GM21360 (cell line): Measurements from ENCODE around the gene DHCR24.

Experiments
- ATAC-seq: cut with Tn5 transposase; IDR thresholded peaks from one replicate; pipeline ENCODE4 v1.9.1; 2021; ENCODE audit warnings: mild to moderate bottlenecking, moderate library complexity; ENCODE audit not compliant: unreplicated experiment

DHCR24 gene

DNA sequence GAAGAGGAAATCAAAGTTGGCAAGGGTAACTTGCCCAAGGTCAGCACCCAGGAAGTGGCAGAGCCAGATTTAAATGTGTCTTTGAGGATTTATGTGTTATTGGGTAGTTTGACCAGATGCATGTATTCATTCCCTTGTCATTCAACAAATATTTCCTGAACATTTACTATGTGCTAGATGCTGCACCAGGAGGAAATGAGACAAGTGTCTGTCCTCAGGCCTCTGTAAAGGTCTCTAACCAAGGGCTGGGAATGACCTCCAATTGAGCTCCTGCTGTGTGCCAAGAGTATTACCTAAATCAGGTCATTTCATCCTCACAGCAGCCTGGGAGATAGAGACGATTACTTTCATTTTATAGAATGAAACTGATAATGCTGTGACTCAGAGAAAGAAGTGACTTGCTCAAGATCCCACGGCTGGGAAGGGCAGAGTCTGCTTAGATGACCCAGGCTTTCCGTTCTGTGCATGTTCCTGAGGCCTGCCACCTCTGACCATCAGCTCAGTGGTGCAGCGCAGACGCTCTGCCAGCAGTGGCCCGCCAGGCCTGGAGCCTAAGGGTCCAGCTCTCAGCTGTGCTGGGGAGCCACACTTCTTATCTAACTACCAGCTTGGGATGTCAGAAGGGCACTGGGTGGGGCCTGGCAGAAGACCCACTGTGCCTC, 82.4 kb downstream of the DHCR24 start:
- ATAC-seq: no peak

DNA sequence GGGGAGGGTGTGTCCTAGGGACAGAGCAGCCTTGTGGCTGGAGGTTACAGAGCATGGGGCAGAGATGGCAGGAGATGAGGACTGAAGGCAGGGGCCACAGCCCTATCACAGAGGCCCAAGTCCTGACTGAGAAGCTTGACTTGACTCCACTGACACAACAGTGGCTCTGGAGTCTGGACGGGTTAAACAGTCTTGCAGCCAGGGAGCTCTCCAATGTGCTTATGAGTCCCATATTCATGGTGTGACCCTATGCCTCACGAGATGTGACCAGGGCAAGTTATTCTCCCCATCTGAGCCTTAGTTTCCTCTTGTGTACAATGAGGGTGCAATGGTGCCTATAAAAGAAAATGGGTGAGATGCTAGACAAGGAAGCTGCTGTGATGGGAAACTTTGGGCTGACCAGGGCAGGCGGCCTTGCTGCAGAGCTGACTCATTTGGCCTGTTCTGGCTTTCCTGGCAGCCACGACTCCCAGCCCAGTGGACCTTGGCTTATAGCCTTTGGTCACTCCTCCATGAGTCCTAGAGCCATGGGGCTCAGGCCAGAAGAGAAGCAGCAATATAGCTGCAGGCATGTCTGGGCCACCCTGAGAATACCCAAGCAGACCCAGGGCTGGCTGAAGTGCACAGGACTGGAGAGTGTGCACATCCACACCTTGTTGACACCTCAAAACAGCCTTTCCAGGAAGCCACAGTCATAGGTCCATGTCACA, 83.1 kb downstream of the DHCR24 start:
- no peak for ATAC-seq

DNA sequence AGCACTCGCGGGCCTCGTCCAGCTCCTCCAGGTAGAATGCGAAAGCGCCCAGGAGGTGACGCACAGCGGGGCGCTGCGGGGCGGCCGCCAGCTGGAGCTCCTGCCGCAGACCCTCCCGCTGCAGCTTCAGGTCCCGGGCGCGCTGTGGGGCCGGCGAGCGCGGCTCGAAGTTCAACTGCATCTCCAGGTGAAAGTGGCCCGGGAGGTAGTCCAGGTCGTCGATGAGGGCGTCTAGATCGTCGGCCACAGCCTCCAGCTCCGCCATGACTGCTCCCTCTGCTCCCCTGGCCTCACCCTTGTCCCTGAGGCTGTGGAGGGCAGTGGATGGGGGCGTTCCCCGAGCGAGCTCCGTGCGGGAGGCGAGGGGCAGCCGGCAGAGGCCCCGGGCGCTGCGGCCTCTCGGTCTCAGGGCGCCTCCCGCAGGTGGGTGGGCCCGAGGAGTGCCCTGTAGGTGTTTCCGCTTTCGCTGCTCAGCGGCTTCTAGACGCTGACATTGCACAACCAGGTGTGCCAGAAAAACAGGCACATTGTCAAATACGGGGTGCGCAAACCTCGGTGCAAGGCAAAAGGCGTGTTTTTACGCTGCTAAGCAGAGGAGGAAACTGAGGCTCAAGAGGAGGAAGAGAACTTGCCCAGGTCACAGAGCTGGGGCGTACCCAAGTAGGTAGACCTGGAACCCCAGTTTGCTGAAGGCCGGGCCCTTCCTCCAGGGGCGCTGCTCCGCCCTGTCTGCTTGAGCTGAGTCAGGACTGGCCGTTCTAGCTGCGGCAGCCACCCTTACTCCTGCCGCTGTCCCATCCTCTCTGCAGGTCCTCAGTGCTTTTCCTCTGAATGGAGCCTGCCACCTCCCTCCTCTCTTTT, 85.9 kb downstream of the DHCR24 start, which contains the start of gene TTC22:
Gene TTC22 (minus strand): TSS at position 425 of the 861 bp plus-strand sequence. CDS start 160 bp downstream, at position 265.
- ATAC-seq: peak; percentile 71

DNA sequence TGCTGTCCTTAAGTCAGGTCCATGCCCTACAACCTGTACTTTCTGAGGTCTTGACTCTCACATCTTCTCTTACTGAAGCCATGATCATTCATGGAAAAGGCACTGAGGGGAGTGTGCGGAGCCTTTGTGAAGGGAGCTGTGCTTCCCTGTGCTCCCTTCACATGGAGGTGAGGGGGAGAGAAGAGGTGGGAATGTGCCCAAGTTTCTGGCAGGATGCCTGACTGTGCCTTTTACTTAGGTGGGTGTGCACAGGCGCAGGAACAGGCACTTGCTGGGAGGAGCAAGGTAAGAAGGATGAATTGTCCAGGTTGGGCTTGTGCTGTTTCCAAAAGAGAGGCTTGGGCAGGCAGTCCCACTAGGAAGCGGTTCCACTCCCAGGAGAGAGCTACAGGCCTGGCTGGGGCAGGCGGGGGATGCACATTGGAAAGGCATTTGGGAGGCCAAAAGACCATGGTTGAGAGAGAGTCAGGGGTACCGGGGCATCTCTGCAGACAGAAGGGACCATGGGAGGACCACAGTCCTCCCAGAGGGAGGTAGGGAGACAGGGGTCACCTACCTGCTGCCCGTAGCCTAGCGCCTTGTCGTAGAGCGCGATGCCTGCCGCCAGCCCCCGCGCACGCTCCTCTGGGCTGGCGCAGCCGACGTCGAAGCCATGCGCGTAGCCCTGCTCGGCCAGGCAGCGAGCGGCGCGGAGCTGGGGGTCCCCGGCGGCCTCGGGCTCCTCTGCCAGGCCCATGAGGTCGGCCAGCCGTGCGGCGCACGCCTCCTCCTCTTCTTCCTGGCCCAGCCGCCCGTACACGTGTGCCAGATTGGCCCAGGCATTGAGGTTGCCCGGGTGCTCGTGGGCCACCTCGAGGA, 86.7 kb downstream of the DHCR24 start:
- ATAC-seq: no peak
